GM10248 (cell line): ENCODE results near the gene EBF4.
A peak's percentile ranks its signal among the peaks of the same experiment; 100 is the strongest.

Experiments
- CTCF ChIA-PET: fragments of 300-600 bp; sonication (Branson Sonifier 250); formaldehyde crosslinking; extraction: SDS; loops from one replicate; lab custom pipeline; 2021; ENCODE audit warnings: antibody characterized with exemption; lab: Yijun Ruan, JAX
- POLR2A ChIA-PET: fragments of 350-650 bp; sonication (Branson Sonifier 250); formaldehyde crosslinking; extraction: SDS; loops from one replicate; lab custom pipeline; 2020; ENCODE audit warnings: antibody characterized with exemption; lab: Yijun Ruan, JAX
- DNase-seq: peaks from one replicate; pipeline ENCODE4 v3.0.0; 2012; ENCODE audit errors: extremely low spot score
- CTCF ChIP-seq: IDR thresholded peaks from 2 replicates; pipeline ENCODE4 v1.5.1; 2012; ENCODE audit warnings: mild to moderate bottlenecking, low read depth; ENCODE audit errors: extremely low read depth, missing control alignments, control extremely low read depth

Gene EBF4

GRCh38 chr20:2795451-2795850, 102.9 kb downstream of the EBF4 start:
- no peak for TF ChIP-seq CTCF
- no peak for DNase-seq
- POLR2A ChIA-PET, result no interaction called here
- CTCF ChIA-PET, result interaction anchor here (0.9 kb wide), 1 partner anchor 15 kb away, joined by 3 read pairs; no protein-coding TSS in a partner anchor

GRCh38 chr20:2796011-2796660, 103.6 kb downstream of the EBF4 start:
- ChIA-PET CTCF (no interaction called here), POLR2A (no interaction called here)
- DNase-seq, result no peak
- no peak for TF ChIP-seq CTCF

- peak; percentile 16 for DNase-seq
- ChIA-PET CTCF (no interaction called here), POLR2A (no interaction called here)
- TF ChIP-seq CTCF, result no peak
Measured at GRCh38 chr20:2797136-2797983, 104.8 kb downstream of the EBF4 start.

- peak; percentile 19 for DNase-seq
- ChIA-PET CTCF (no interaction called here), POLR2A (no interaction called here)
- TF ChIP-seq CTCF, result no peak
Measured at GRCh38 chr20:2798095-2798805, 105.7 kb downstream of the EBF4 start.

- TF ChIP-seq CTCF, result no peak
- ChIA-PET POLR2A (no interaction called here), CTCF (no interaction called here)
- DNase-seq, result no peak
Measured at GRCh38 chr20:2798814-2799213, 106.2 kb downstream of the EBF4 start.

GRCh38 chr20:2799271-2799670, 106.7 kb downstream of the EBF4 start:
- TF ChIP-seq CTCF, result no peak
- DNase-seq, result peak; percentile 36
- CTCF ChIA-PET, result no interaction called here
- POLR2A ChIA-PET, result no interaction called here
